ENCODE data around the gene MIER1.
A peak's percentile ranks its signal among the peaks of the same experiment; 100 is the strongest.
"Not testable (repeated sequence)": the region's sequence is repeated elsewhere in the genome, so short reads cannot be mapped to it uniquely, and the experiment has no call there.

MIER1 gene

GRCh38 chr1:66924756-66925557 is at the start of gene MIER1, which contains the start of gene DNAI4:
Gene MIER1 (plus strand): TSS chr1:66924990. CDS start chr1:66925029, 39 bp downstream.
Gene DNAI4 (minus strand): TSS chr1:66924856. CDS start chr1:66924831, 25 bp downstream.
- TF ChIP-seq CTCF (IDR thresholded peaks at IDR 0.05), result no peak
- no peaks in the 10 kb centered on the region for H3K27me3 ChIP-seq (ENCODE audit: control insufficient read depth, insufficient read depth, low read length)
- no peaks in the 10 kb centered on the region for H3K4me1 ChIP-seq
- H2AFZ ChIP-seq, result peak within 1 kb of the TSS; percentile 54
- peak within 1 kb of the TSS; percentile 79 for H3K27ac ChIP-seq
- H3K4me3 ChIP-seq (ENCODE audit: low read depth, low read length), result peak within 1 kb of the TSS; percentile 93
- H3K9me3 ChIP-seq (ENCODE audit: control insufficient read depth, low read length), result no peaks in the 10 kb centered on the region
- no peak within 1 kb of the TSS for H3K9ac ChIP-seq
- no peaks in the 10 kb centered on the region for H3K36me3 ChIP-seq (ENCODE audit: control insufficient read depth, insufficient read depth, low read length)
- peak within 1 kb of the TSS; percentile 92 for H3K4me2 ChIP-seq (ENCODE audit: low read length)
- H3K79me2 ChIP-seq, result peaks cover 8% of the 10 kb centered on the region

GRCh38 chr1:66876664-66877063 is 48.1 kb upstream of the MIER1 start:
- Histone ChIP-seq H3K9ac (no peak overlapping the region), H3K36me3 (ENCODE audit: control insufficient read depth, insufficient read depth, low read length) (no peaks in the 10 kb centered on the region), H3K4me2 (ENCODE audit: low read length) (no peak overlapping the region), H3K27ac (no peak overlapping the region), H2AFZ (no peak overlapping the region), H3K4me1 (no peaks in the 10 kb centered on the region), H3K27me3 (ENCODE audit: control insufficient read depth, insufficient read depth, low read length) (no peaks in the 10 kb centered on the region), H3K9me3 (ENCODE audit: control insufficient read depth, low read length) (no peaks in the 10 kb centered on the region), H3K79me2 (no peaks in the 10 kb centered on the region), H3K4me3 (ENCODE audit: low read depth, low read length) (no peak overlapping the region)
- TF ChIP-seq CTCF (IDR thresholded peaks at IDR 0.05), result no peak

GRCh38 chr1:66889030-66889429 is 35.8 kb upstream of the MIER1 start:
- no peak overlapping the region for H3K9ac ChIP-seq
- TF ChIP-seq CTCF (IDR thresholded peaks at IDR 0.05), result no peak

GRCh38 chr1:66890621-66891020 is 34.2 kb upstream of the MIER1 start:
- Histone ChIP-seq H3K9me3 (ENCODE audit: control insufficient read depth, low read length) (no peaks in the 10 kb centered on the region), H3K27ac (no peak overlapping the region), H3K4me1 (no peaks in the 10 kb centered on the region), H3K9ac (no peak overlapping the region), H3K4me2 (ENCODE audit: low read length) (no peak overlapping the region), H3K36me3 (ENCODE audit: control insufficient read depth, insufficient read depth, low read length) (no peaks in the 10 kb centered on the region), H3K4me3 (ENCODE audit: low read depth, low read length) (no peak overlapping the region), H2AFZ (no peak overlapping the region), H3K27me3 (ENCODE audit: control insufficient read depth, insufficient read depth, low read length) (no peaks in the 10 kb centered on the region), H3K79me2 (no peaks in the 10 kb centered on the region)
- TF ChIP-seq CTCF (IDR thresholded peaks at IDR 0.05), result no peak

More at GRCh38 chr1:66889030-66889429, 35.8 kb upstream of the MIER1 start:
- no peak overlapping the region for H3K4me2 ChIP-seq (ENCODE audit: low read length)
- H3K4me1 ChIP-seq, result no peaks in the 10 kb centered on the region
- H3K36me3 ChIP-seq (ENCODE audit: control insufficient read depth, insufficient read depth, low read length), result no peaks in the 10 kb centered on the region
- no peaks in the 10 kb centered on the region for H3K79me2 ChIP-seq
- no peaks in the 10 kb centered on the region for H3K9me3 ChIP-seq (ENCODE audit: control insufficient read depth, low read length)
- H3K27ac ChIP-seq, result no peak overlapping the region
- no peaks in the 10 kb centered on the region for H3K27me3 ChIP-seq (ENCODE audit: control insufficient read depth, insufficient read depth, low read length)
- no peak overlapping the region for H2AFZ ChIP-seq
- no peak overlapping the region for H3K4me3 ChIP-seq (ENCODE audit: low read depth, low read length)

- H3K36me3 ChIP-seq (ENCODE audit: control insufficient read depth, insufficient read depth, low read length), result no peaks in the 10 kb centered on the region
- no peaks in the 10 kb centered on the region for H3K4me1 ChIP-seq
- no peaks in the 10 kb centered on the region for H3K9me3 ChIP-seq (ENCODE audit: control insufficient read depth, low read length)
- no peak overlapping the region for H3K9ac ChIP-seq
- no peaks in the 10 kb centered on the region for H3K79me2 ChIP-seq
- no peak overlapping the region for H3K4me2 ChIP-seq (ENCODE audit: low read length)
- H3K27ac ChIP-seq, result no peak overlapping the region
- H3K4me3 ChIP-seq (ENCODE audit: low read depth, low read length), result no peak overlapping the region
- no peak for TF ChIP-seq CTCF (IDR thresholded peaks at IDR 0.05)
- H3K27me3 ChIP-seq (ENCODE audit: control insufficient read depth, insufficient read depth, low read length), result no peaks in the 10 kb centered on the region
- no peak overlapping the region for H2AFZ ChIP-seq
These were observed 31.1 kb upstream of the MIER1 start for GRCh38 chr1:66893712-66894111.

GRCh38 chr1:66915203-66915602 is 9.6 kb upstream of the MIER1 start:
- not testable (repeated sequence) for H3K27me3 ChIP-seq (ENCODE audit: control insufficient read depth, insufficient read depth, low read length); H3K9ac ChIP-seq; H2AFZ ChIP-seq; H3K4me2 ChIP-seq (ENCODE audit: low read length); H3K27ac ChIP-seq; H3K9me3 ChIP-seq (ENCODE audit: control insufficient read depth, low read length); H3K79me2 ChIP-seq; H3K4me3 ChIP-seq (ENCODE audit: low read depth, low read length); H3K4me1 ChIP-seq; H3K36me3 ChIP-seq (ENCODE audit: control insufficient read depth, insufficient read depth, low read length)
